Smooth muscle cell (in vitro differentiated cells): Measurements from ENCODE around the gene RFPL1. TPM values are rescaled to one million over a fixed set of nuclear protein-coding genes. Genes with fewer than 3 reads are reported as not detected.
"Not testable (repeated sequence)": the region's sequence is repeated elsewhere in the genome, so short reads cannot be mapped to it uniquely, and the experiment has no call there.

Experiments used
- DNase-seq: peaks from one replicate; lab custom pipeline; 2025; ENCODE audit not compliant: unreplicated experiment; lab: John Stamatoyannopoulos, UW
- H2AFZ ChIP-seq: fragments of 200-600 bp; sonication (generic); 2 replicates; pipeline ENCODE4 v1.6.0; 2016; ENCODE audit warnings: antibody characterized with exemption, low read depth, mild to moderate bottlenecking
- H3F3A ChIP-seq: fragments of 200-600 bp; sonication (generic); 2 replicates; pipeline ENCODE4 v1.6.0; 2017; ENCODE audit warnings: antibody characterized with exemption, low read depth
- H3K27ac ChIP-seq: fragments of 200-600 bp; sonication (generic); 2 replicates; pipeline ENCODE4 v1.5.1; 2016; ENCODE audit warnings: low read depth, mild to moderate bottlenecking
- H3K27me3 ChIP-seq: fragments of 200-600 bp; sonication (generic); 2 replicates; pipeline ENCODE4 v1.6.1; 2016; ENCODE audit warnings: low read depth, mild to moderate bottlenecking
- H3K36me3 ChIP-seq: fragments of 200-600 bp; sonication (generic); 2 replicates; pipeline ENCODE4 v1.5.1; 2016; ENCODE audit warnings: low read depth
- H3K4me1 ChIP-seq: fragments of 200-600 bp; sonication (generic); 2 replicates; pipeline ENCODE4 v1.5.1; 2016; ENCODE audit warnings: low read depth
- H3K4me2 ChIP-seq: fragments of 200-600 bp; sonication (generic); 2 replicates; pipeline ENCODE4 v1.6.0; 2016; ENCODE audit warnings: mild to moderate bottlenecking
- H3K4me3 ChIP-seq: fragments of 200-600 bp; sonication (generic); 2 replicates; pipeline ENCODE4 v1.5.1; 2016; ENCODE audit warnings: mild to moderate bottlenecking
- H3K79me2 ChIP-seq: fragments of 200-600 bp; sonication (generic); 2 replicates; pipeline ENCODE4 v1.6.0; 2016; ENCODE audit warnings: low read depth, mild to moderate bottlenecking
- H3K9ac ChIP-seq: fragments of 200-600 bp; sonication (generic); 2 replicates; pipeline ENCODE4 v1.6.0; 2016; ENCODE audit warnings: low read depth
- H3K9me3 ChIP-seq: fragments of 200-600 bp; sonication (generic); replicated peaks from 2 replicates; pipeline ENCODE4 v1.5.1; 2016; ENCODE audit warnings: low read depth
- H4K20me1 ChIP-seq: fragments of 200-600 bp; sonication (generic); 2 replicates; pipeline ENCODE4 v1.6.0; 2016; ENCODE audit warnings: low read depth
- WGBS: methylation state at CpG from one replicate; pipeline ENCODE4 v1.1.7; 2016; ENCODE audit warnings: low lambda C conversion rate; 5-methylcytosine and 5-hydroxymethylcytosine counted together
- polyA plus RNA-seq: library from polyadenylated mRNA; unstranded; fragments of >200 nt; fragmentation: Nextera tagmentation; extraction: Ambion mirVana; gene quantifications from 2 replicates; pipeline ENCODE4 v1.2.1, GENCODE V29; 2016
- total RNA-seq: library from RNA; depleted of rRNA; stranded (reverse); fragments of >200 nt; gene quantifications from 2 replicates; pipeline ENCODE4 v1.2.3, GENCODE V29; 2014
- TF ChIP-seq, protein P1 (sequence below): fragments of 200-600 bp; sonication (generic); IDR thresholded peaks from 2 replicates; pipeline ENCODE4 v1.5.1; 2017; ENCODE audit warnings: borderline replicate concordance, mild to moderate bottlenecking, antibody characterized with exemption; ENCODE audit not compliant: insufficient read depth, poor library complexity, severe bottlenecking

RFPL1 gene
- total and polyA plus RNA-seq, 2 experiments from 2014 or later, result 0.16 TPM; not detected in 1

- not testable (repeated sequence) for H4K20me1 ChIP-seq, H3K9ac ChIP-seq, H3K4me3 ChIP-seq, H3K9me3 ChIP-seq, DNase-seq, H3K27me3 ChIP-seq, H3K27ac ChIP-seq, H3F3A ChIP-seq, H3K4me2 ChIP-seq, H3K4me1 ChIP-seq, H3K79me2 ChIP-seq, H3K36me3 ChIP-seq, H2AFZ ChIP-seq
- WGBS, result 92% methylated on average over 23 of the region's 23 CpGs
These were observed 23.3 kb upstream of the RFPL1 start for GRCh38 chr22:29414951-29415591.

- not testable (repeated sequence) for H3F3A ChIP-seq, H3K79me2 ChIP-seq, H3K4me2 ChIP-seq, H3K4me1 ChIP-seq, DNase-seq, H3K9ac ChIP-seq, H3K36me3 ChIP-seq, H3K27me3 ChIP-seq, H3K9me3 ChIP-seq, H3K27ac ChIP-seq, H3K4me3 ChIP-seq, H4K20me1 ChIP-seq, H2AFZ ChIP-seq
- WGBS, result 73% methylated on average over 5 of the region's 5 CpGs
These were observed 19.7 kb upstream of the RFPL1 start for GRCh38 chr22:29418704-29419103.

GRCh38 chr22:29426476-29426875 is 11.9 kb upstream of the RFPL1 start:
- WGBS, result 90% methylated on average over 7 of the region's 7 CpGs
- H3F3A ChIP-seq, result no peaks in the 10 kb centered on the region
- H3K4me2 ChIP-seq, result no peak overlapping the region
- DNase-seq, result no peak
- no peak overlapping the region for H3K4me3 ChIP-seq
- H3K36me3 ChIP-seq, result no peaks in the 10 kb centered on the region
- TF ChIP-seq, protein P1, sequence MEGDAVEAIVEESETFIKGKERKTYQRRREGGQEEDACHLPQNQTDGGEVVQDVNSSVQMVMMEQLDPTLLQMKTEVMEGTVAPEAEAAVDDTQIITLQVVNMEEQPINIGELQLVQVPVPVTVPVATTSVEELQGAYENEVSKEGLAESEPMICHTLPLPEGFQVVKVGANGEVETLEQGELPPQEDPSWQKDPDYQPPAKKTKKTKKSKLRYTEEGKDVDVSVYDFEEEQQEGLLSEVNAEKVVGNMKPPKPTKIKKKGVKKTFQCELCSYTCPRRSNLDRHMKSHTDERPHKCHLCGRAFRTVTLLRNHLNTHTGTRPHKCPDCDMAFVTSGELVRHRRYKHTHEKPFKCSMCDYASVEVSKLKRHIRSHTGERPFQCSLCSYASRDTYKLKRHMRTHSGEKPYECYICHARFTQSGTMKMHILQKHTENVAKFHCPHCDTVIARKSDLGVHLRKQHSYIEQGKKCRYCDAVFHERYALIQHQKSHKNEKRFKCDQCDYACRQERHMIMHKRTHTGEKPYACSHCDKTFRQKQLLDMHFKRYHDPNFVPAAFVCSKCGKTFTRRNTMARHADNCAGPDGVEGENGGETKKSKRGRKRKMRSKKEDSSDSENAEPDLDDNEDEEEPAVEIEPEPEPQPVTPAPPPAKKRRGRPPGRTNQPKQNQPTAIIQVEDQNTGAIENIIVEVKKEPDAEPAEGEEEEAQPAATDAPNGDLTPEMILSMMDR, result no peak
- H4K20me1 ChIP-seq, result no peaks in the 10 kb centered on the region
- no peaks in the 10 kb centered on the region for H3K9me3 ChIP-seq
- H3K27me3 ChIP-seq, result peaks cover 31% of the 10 kb centered on the region
- H3K27ac ChIP-seq, result no peak overlapping the region
- H2AFZ ChIP-seq, result no peak overlapping the region
- H3K9ac ChIP-seq, result no peak overlapping the region
- H3K79me2 ChIP-seq, result no peaks in the 10 kb centered on the region
- no peaks in the 10 kb centered on the region for H3K4me1 ChIP-seq

DNA sequence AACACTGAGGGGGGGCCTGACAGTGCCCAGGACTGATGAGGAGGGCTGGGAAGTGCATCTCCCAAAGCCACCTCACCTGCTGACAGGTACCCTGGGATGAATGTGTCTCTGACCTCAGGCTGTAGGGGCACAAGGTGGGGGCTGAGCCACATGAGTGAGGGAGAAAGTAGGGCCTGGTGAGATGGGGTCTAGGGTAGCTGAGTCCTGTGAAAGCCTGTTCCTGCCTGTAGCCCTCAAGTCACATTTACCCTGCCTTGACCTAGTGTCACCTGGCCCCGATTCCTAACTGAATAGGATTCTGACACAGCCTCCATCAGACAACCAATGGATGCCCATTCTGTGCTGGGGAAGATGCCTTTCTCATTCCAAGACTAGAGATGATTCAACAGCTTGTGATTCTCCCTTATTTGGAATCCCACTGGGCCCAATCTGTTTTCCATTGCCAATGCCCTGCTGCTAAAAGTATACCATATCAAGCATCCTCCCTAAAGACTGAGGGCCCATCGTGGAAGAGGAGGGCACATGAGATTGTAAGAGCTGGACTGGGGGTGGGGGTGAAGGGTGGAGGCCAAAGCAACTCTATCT is 11.1 kb upstream of the RFPL1 start:
- 83% methylated on average over 2 of the region's 2 CpGs for WGBS
- TF ChIP-seq, protein P1, result no peak
- no peak for DNase-seq
- Histone ChIP-seq H3K4me2 (no peak overlapping the region), H3F3A (no peaks in the 10 kb centered on the region), H3K4me3 (no peak overlapping the region), H4K20me1 (no peaks in the 10 kb centered on the region), H3K9ac (no peak overlapping the region), H3K27ac (no peak overlapping the region), H3K9me3 (no peaks in the 10 kb centered on the region), H3K36me3 (no peaks in the 10 kb centered on the region), H2AFZ (no peak overlapping the region), H3K4me1 (no peaks in the 10 kb centered on the region), H3K79me2 (no peaks in the 10 kb centered on the region), H3K27me3 (peaks cover 34% of the 10 kb centered on the region)
